B cell (primary cell): ENCODE data around the gene ATG2A. TPM values are rescaled to one million over a fixed set of nuclear protein-coding genes. Genes with fewer than 3 reads are reported as not detected.

Source experiments
- ATAC-seq: fragments of 200-7000 bp; cut with Tn5 transposase; one replicate; pipeline ENCODE4 v1.10.0; 2021; ENCODE audit warnings: low read depth, mild to moderate bottlenecking, moderate number of reproducible peaks, moderate library complexity
- CTCF ChIA-PET: fragments of 350-600 bp; sonication (Branson Sonifier 250); formaldehyde crosslinking; loops from one replicate; lab custom pipeline; 2021; ENCODE audit warnings: antibody characterized with exemption, inconsistent platforms; lab: Charles Lee
- POLR2A ChIA-PET: fragments of 350-600 bp; sonication (Branson Sonifier 250); formaldehyde crosslinking; loops from one replicate; lab custom pipeline; 2021; ENCODE audit warnings: antibody characterized with exemption; lab: Charles Lee
- DNase-seq: peaks from one replicate; pipeline ENCODE4 v3.0.0; 2013
- H2AFZ ChIP-seq: 2 replicates; pipeline ENCODE4 v1.6.1; 2012; ENCODE audit warnings: mild to moderate bottlenecking, low read depth, low read length; ENCODE audit not compliant: insufficient read depth, poor library complexity, severe bottlenecking
- H3K27ac ChIP-seq, 2 donors: 1 replicate in 1 of 2; 2 replicates in 1 of 2; pipeline ENCODE4 v1.5.1; 2012 to 2013; ENCODE audit warnings: low read length in 2 of 2, mild to moderate bottlenecking in 2 of 2, moderate library complexity in 1 of 2
- H3K27me3 ChIP-seq, 4 experiments: fragments of 200-600 bp in 1 of 4; sonication (generic) in 1 of 4; replicated peaks in 1 of 4; 1 replicate in 2 of 4; 2 replicates in 2 of 4; pipeline versions ENCODE4 v1.6.1 to v1.7.0; 2013 to 2016; ENCODE audit warnings: low read length in 3 of 4, mild to moderate bottlenecking in 2 of 4, mixed read lengths in 1 of 4, moderate library complexity in 1 of 4; ENCODE audit not compliant: insufficient read depth in 4 of 4, control insufficient read depth in 3 of 4; ENCODE audit errors: control extremely low read depth in 1 of 4
- H3K36me3 ChIP-seq, 2 experiments: replicated peaks in 1 of 2; 1 replicate in 1 of 2; 2 replicates in 1 of 2; pipeline versions ENCODE4 v1.6.1 to v1.7.1; 2013; ENCODE audit warnings: low read length in 1 of 2; ENCODE audit not compliant: insufficient read depth in 2 of 2, control insufficient read depth in 1 of 2; ENCODE audit errors: control extremely low read depth in 1 of 2, extremely low read depth in 1 of 2
- H3K4me1 ChIP-seq, 2 donors: fragments of 200-600 bp in 1 of 2; sonication (generic) in 1 of 2; 1 replicate in 1 of 2; 2 replicates in 1 of 2; pipeline versions ENCODE4 v1.5.1 to v1.6.1; 2013 to 2017; ENCODE audit warnings: low read length in 2 of 2; ENCODE audit not compliant: control insufficient read depth in 2 of 2, insufficient read depth in 2 of 2
- H3K4me2 ChIP-seq: replicated peaks from 2 replicates; pipeline ENCODE3; 2012; ENCODE audit warnings: mild to moderate bottlenecking, low read depth, low read length; ENCODE audit not compliant: poor library complexity, severe bottlenecking
- H3K4me3 ChIP-seq, 5 experiments: fragments of 200-600 bp in 1 of 5; sonication (generic) in 1 of 5; 1 replicate in 3 of 5; 2 replicates in 2 of 5; pipeline versions ENCODE4 v1.5.1 to v1.7.0; 2011 to 2016; ENCODE audit warnings: low read length in 4 of 5, mild to moderate bottlenecking in 4 of 5, low read depth in 2 of 5, control low read depth in 1 of 5, moderate library complexity in 1 of 5; ENCODE audit not compliant: insufficient read depth in 1 of 5; ENCODE audit errors: control extremely low read depth in 1 of 5, extremely low read depth in 1 of 5
- H3K79me2 ChIP-seq: fragments of 200-600 bp; sonication (generic); one replicate; pipeline ENCODE4 v1.6.0; 2016; ENCODE audit warnings: low read length; ENCODE audit not compliant: control insufficient read depth, insufficient read depth
- H3K9ac ChIP-seq: fragments of 200-600 bp; sonication (generic); 2 replicates; pipeline ENCODE4 v1.6.1; 2017; ENCODE audit warnings: mild to moderate bottlenecking, low read length, moderate library complexity
- H3K9me3 ChIP-seq, 3 donors: one replicate each; pipeline versions ENCODE4 v1.6.1 to v1.7.1; 2013; ENCODE audit warnings: low read length in 2 of 3; ENCODE audit not compliant: control insufficient read depth in 2 of 3, insufficient read depth in 1 of 3; ENCODE audit errors: control extremely low read depth in 1 of 3
- H4K20me1 ChIP-seq: 2 replicates; pipeline ENCODE4 v1.6.0; 2012; ENCODE audit warnings: mild to moderate bottlenecking, low read length; ENCODE audit not compliant: insufficient read depth, control insufficient read depth, poor library complexity, severe bottlenecking
- H3K27ac Mint-ChIP-seq: one replicate; pipeline ENCODE4 v1.8.0; 2021; ENCODE audit warnings: mixed read lengths
- H3K27me3 Mint-ChIP-seq: one replicate; pipeline ENCODE4 v1.8.0; 2021; ENCODE audit warnings: mixed read lengths
- H3K4me1 Mint-ChIP-seq: one replicate; pipeline ENCODE4 v1.8.0; 2021; ENCODE audit warnings: mixed read lengths
- H3K4me3 Mint-ChIP-seq: one replicate; pipeline ENCODE4 v1.8.0; 2021; ENCODE audit warnings: mixed read lengths
- H3K9me3 Mint-ChIP-seq: one replicate; pipeline ENCODE4 v1.8.0; 2022; ENCODE audit warnings: mixed read lengths; ENCODE audit not compliant: insufficient read depth
- CTCF ChIP-seq: fragments of 200-600 bp; IDR thresholded peaks from one replicate; pipeline ENCODE4 v1.8.0; 2022; ENCODE audit warnings: antibody characterized with exemption, mild to moderate bottlenecking
- EZH2 ChIP-seq: IDR thresholded peaks from 2 replicates; pipeline ENCODE4 v1.6.1; 2012; ENCODE audit warnings: borderline replicate concordance, low read depth, mild to moderate bottlenecking, moderate library complexity, low read length; ENCODE audit not compliant: insufficient read depth, poor library complexity, severe bottlenecking
- WGBS: methylation state at CpG from one replicate; pipeline ENCODE4 v1.1.5; 2013; ENCODE audit warnings: missing lambda C conversion rate; ENCODE audit not compliant: insufficient coverage; 5-methylcytosine and 5-hydroxymethylcytosine counted together
- intact Hi-C: fragments of 100-400 bp; cut with micrococcal nuclease; formaldehyde crosslinking; loops from one replicate; pipeline ENCODE4 v1.10.0; 2022
- polyA plus RNA-seq: library from polyadenylated mRNA; depleted of rRNA; stranded (reverse); fragments of >200 nt; gene quantifications from 2 replicates; pipeline ENCODE4 v1.2.3, GENCODE V29; 2012
- total RNA-seq, 2 donors: library from RNA; stranded (reverse); fragments of 120-200 nt in 1 of 2; gene quantifications; 1 replicate in 1 of 2; 2 replicates in 1 of 2; pipeline versions ENCODE4 v1.2.3 to v1.2.4, GENCODE V29; 2013 to 2022

ATG2A gene
- total and polyA plus RNA-seq, 2 donors (not counting 1 experiment from before 2014, with no cell fraction given) = 24.3 to 38.6 TPM

- peaks cover 80% of the 10 kb centered on the region for H3K4me1 Mint-ChIP-seq
- no peak for TF ChIP-seq CTCF
- no peak for TF ChIP-seq EZH2
- Histone ChIP-seq H3K27ac (peak overlapping the region; percentile 90 to 100), H3K27me3 (no peaks in the 10 kb centered on the region), H3K4me2 (peak overlapping the region; percentile 76), H3K9ac (no peak overlapping the region), H3K4me3 (peak overlapping the region in 1 of 5 experiments; percentile 12), H3K9me3 (no peaks in the 10 kb centered on the region), H3K36me3 (peaks cover 0 to 16% of the 10 kb centered on the region in 2 experiments), H2AFZ (no peak overlapping the region), H3K79me2 (peaks cover 35% of the 10 kb centered on the region), H3K4me1 (peaks cover 74 to 87% of the 10 kb centered on the region in 2 donors), H4K20me1 (no peaks in the 10 kb centered on the region)
- peak overlapping the region; percentile 90 for H3K27ac Mint-ChIP-seq
- POLR2A ChIA-PET = interaction anchor here (0.5 to 8.7 kb wide), 13 partner anchors 9 to 766 kb away, joined by 3 to 158 read pairs (median 8); partner anchors contain the start of genes EHD1 and PCNX3
- intact Hi-C loops = loop anchor here (10.0 kb wide), 1 partner anchor 105 kb away; the partner anchor contains the start of gene RASGRP2
- H3K9me3 Mint-ChIP-seq = no peaks in the 10 kb centered on the region
- peak overlapping the region; percentile 55 for H3K4me3 Mint-ChIP-seq
- ATAC-seq (no peak), DNase-seq (no peak)
- CTCF ChIA-PET = interaction anchor here (0.6 to 29.2 kb wide), 15 partner anchors 13 to 532 kb away, joined by 3 to 1254 read pairs (median 10); partner anchors contain the start of genes ARL2, BATF2, EHD1 and FAU
- H3K27me3 Mint-ChIP-seq = no peaks in the 10 kb centered on the region
- 89% methylated on average over 9 of the region's 19 CpGs for WGBS
Observed at GRCh38 chr11:64849598-64850356, 67.2 kb downstream of the ATG2A start.
